GM19455 (cell line): Measurements from ENCODE around the gene CALR.
A peak's percentile ranks its signal among the peaks of the same experiment; 100 is the strongest.
"Not testable (repeated sequence)": the region's sequence is repeated elsewhere in the genome, so short reads cannot be mapped to it uniquely, and the experiment has no call there.

Source experiments
- ATAC-seq: cut with Tn5 transposase; IDR thresholded peaks from one replicate; pipeline ENCODE4 v1.9.1; 2021; ENCODE audit not compliant: unreplicated experiment

CALR gene

DNA sequence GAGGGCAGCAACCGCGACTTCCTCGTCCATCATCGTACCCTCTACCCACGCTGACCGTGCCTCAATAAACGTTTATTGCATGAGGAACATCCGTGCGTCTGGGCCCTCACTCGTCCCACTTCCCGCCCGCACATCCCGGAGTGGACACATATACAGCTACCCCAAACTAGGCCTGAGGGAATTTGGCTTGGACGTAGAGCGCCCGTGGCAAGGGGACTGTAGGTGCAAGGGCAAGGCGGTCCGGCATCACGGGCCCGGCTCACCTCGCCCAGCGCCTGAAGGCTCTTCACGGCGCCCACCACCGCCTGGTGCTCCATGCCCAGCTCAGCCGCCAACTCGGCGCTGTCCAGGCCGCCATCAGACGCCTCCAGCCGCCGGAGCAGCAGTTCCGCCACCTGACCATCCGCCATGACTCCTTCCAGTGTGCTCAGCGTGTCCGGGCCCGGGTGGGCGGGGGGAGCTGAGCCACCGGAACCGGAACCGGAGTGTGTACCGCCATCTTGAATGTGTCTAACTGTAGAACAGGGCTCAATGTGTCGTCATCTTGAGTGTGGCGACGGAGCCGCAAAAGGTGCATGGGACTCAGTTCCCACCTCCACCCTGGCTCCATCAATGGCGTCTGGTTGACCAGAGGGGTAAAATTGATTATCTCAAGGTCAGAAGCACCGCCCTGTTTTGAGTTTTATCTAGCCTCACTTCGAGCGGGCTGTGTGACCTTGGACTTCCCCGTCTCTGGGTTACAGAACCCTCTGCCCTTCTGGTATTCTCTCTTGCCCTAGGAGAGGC is 4.9 kb upstream of the CALR start, which contains the start of gene FARSA:
Gene FARSA (minus strand): TSS at position 425 of the 786 bp plus-strand sequence. CDS start 15 bp downstream, at position 410.
- no peak for ATAC-seq

DNA sequence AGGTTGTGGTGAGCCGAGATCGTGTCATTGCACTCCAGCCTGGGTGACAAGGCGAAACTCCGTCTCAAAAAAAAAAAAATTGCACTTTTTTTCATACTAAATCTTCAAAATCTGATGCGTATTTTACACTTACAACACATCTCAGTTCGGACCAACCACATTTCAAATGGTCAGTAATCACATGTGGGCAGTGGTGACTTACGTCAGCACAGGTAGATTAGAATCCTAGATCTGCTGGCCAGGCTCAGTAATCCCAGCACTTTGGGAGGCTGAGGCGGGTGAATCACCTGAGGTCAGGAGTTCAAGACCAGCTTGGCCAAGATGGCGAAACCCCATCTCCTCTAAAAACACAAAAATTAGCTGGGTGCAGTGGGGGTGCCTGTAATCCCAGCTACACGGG is 3.3 kb upstream of the CALR start:
- no peak for ATAC-seq

DNA sequence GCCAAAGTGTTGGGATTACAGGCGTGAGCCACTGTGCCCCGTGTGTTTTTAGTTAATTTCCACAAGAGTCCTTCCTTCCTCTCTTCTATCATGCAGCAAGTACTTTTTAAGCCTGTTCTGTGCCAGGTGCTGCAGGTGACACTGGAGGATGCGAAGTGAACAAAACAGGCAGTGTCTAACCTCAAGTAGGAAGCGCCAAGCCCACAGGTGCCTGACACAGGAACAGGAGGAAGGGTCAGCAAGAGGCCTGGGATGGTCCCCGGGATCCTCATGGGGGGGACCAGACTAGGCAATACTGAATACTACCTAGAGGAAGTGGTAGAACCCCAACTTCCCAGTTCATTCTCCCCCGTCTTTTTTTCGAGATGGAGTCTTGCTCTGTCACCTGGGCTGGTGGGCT is 1.8 kb upstream of the CALR start:
- ATAC-seq: no peak

DNA sequence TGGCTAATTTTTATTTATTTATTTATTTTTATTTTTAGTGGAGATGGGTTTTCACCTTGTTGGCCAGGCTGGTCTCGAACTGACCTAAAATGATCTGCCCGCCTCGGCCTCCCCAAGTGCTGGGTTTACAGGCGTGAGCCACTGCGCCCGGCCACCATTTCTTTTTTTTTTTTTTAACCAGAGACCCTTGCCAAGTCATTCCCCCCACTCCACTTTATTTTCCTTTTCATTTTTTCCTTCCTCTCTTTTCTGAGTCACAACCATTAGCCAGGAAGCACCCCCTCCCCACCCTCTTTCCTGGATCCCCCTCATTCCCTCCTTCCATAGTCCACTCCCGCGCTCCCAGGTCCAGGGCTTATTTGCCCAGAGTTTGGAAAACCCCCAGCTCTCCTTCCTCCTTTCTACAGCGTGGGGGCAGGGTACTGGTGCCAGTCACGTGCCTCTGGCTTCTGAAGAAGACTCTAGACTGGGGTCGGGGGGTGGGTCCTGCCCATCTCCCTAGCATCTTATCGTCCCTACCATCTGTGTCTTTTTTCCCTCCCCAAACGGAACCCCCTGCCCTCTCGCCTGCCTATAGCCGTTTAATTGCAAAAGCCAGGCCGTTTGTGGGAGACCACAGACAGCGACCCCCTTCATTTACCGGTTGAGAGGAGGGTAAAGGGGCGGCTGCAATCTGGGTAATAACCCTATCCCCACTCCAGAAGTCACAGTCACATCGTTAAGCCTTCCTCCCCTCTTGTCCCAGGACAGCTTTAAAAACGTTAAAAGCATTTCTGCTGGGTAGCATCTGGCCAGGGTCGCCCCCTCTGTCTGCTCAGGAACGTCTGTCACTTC is 1.1 kb upstream of the CALR start:
- no peak for ATAC-seq

DNA sequence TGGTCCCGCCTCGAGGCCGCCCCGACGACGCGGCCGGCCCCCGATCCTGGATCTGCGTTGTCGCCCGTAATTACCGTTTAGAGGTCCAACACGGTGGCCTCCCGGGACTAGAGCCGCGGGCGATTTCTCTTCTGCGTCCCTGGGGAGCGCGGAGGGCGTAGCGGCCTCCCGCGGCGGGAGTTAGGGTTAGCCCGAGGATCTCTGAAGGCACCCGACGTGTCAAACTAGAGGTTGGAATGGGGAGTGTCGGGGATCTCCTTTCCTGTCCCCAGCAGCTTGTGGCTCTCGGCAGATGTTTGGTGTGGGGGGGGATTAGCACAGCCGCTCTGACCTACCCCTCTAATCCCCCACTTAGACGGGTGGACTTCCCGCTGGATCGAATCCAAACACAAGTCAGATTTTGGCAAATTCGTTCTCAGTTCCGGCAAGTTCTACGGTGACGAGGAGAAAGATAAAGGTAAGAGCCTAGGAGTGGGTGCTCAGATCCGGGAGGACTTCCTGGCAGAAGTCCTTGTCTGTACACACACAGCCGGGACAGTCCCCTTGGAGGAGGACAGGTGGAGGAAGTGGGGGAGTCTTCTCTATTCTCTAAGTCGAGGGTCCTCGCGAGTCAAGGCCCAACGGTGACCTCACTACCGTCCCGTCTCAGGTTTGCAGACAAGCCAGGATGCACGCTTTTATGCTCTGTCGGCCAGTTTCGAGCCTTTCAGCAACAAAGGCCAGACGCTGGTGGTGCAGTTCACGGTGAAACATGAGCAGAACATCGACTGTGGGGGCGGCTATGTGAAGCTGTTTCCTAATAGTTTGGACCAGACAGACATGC is 581 bp downstream of the CALR start:
- ATAC-seq: no peak

DNA sequence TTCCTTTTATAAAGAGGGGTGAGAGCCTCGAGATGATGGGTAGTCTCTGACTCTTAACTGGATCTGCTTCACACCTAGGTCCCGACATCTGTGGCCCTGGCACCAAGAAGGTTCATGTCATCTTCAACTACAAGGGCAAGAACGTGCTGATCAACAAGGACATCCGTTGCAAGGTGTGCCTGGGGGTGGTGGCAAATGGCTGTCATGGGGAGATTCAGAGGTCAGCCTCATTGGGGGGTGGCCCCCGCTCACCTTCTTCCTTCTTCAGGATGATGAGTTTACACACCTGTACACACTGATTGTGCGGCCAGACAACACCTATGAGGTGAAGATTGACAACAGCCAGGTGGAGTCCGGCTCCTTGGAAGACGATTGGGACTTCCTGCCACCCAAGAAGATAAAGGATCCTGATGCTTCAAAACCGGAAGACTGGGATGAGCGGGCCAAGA is 1.6 kb downstream of the CALR start:
- no peak for ATAC-seq

DNA sequence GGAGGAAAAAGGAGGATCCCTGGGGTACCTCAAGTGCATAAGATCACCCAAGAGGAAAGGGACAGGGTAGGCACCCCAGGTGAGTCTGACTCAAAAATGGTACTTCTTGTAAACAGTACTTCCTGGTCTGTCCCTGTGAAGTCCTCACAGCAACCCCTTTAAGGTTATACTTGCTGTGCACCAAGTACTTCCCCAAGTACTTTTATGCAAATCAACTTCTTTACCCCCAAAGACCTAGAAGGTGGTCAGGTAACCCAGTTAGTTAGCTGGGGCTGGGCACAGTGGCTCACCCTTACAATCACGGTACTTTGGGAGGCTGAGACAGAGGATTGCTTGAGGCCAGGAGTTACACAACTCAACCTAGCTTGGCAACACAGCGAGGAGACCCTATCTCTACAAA is 2.5 kb downstream of the CALR start:
- no peak for ATAC-seq

DNA sequence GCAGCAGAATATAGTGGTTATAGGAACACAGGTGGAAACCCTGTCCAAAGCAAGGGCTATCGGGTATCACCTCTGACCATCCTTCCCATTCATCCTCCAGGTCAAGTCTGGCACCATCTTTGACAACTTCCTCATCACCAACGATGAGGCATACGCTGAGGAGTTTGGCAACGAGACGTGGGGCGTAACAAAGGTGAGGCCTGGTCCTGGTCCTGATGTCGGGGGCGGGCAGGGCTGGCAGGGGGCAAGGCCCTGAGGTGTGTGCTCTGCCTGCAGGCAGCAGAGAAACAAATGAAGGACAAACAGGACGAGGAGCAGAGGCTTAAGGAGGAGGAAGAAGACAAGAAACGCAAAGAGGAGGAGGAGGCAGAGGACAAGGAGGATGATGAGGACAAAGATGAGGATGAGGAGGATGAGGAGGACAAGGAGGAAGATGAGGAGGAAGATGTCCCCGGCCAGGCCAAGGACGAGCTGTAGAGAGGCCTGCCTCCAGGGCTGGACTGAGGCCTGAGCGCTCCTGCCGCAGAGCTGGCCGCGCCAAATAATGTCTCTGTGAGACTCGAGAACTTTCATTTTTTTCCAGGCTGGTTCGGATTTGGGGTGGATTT is 5.1 kb downstream of the CALR start:
- no peak for ATAC-seq

DNA sequence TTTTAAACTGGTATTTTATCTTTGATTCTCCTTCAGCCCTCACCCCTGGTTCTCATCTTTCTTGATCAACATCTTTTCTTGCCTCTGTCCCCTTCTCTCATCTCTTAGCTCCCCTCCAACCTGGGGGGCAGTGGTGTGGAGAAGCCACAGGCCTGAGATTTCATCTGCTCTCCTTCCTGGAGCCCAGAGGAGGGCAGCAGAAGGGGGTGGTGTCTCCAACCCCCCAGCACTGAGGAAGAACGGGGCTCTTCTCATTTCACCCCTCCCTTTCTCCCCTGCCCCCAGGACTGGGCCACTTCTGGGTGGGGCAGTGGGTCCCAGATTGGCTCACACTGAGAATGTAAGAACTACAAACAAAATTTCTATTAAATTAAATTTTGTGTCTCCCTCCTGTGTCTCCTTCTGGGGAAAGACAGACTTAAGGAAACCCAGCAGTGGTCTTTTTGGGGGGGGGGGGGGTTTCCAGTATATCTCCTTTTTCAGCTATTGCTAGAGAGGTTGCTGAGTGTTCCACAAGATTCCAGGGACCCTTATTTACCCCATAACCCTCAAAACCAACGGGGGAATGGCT is 5.8 kb downstream of the CALR start:
- ATAC-seq: no peak

DNA sequence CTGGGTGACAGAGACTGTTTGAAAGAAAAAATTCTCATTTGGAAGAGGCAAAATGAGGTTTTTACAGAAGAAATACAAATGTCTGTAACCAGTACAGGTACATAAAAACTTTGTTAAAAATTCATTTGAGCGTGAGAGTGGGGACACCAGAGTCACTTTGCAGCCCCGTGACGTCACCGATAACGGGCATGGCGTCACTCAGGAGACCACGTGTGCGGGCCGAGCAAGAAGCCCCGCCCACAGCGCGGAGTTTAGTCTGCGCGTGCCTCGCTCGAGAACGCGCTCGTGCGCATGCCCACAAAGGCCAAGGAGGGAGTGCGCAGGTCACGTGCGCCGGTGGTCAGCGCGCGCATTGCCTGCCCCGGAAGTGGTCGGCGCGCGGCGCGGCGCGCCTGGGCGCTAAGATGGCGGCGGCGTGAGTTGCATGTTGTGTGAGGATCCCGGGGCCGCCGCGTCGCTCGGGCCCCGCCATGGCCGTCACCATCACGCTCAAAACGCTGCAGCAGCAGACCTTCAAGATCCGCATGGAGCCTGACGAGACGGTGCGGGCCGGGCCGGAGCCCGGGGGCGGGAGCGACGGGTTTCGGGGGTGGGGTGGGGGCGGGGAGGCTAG is 7.2 kb downstream of the CALR start, which contains the start of gene RAD23A:
Gene RAD23A (plus strand): TSS at position 384 of the 613 bp plus-strand sequence. CDS start 87 bp downstream, at position 471.
- ATAC-seq: peak; percentile 70

DNA sequence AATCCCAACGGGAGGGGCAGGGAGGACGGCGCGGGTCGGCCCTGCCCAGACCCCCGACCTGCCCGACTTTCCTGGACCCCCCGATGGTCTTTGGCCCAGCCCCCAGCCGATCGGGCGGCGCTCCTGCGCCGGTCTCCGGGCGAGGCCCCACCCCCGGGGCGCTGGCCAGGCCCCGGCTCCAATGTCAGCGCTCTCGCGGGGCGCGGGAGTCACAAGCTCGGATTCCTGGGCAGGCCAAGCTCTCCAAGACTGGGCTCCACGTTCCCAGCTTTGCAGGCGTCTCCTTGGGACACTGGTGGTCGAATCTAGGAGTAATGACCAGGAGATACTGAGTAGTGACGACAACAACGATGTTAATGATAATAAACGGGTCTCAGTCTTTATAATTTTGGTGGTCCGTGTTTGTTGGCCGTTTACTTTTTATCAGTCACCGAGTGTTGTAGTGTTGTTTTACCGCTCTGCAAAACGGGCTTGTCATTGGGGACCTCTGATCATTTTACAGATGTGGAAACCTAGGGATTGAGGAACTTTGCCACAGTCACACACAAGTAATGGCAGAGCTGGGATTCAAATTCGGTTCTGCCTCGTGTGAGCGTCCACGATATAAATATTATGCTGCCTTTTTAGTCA is 7.8 kb downstream of the CALR start:
- peak; percentile 27 for ATAC-seq

DNA sequence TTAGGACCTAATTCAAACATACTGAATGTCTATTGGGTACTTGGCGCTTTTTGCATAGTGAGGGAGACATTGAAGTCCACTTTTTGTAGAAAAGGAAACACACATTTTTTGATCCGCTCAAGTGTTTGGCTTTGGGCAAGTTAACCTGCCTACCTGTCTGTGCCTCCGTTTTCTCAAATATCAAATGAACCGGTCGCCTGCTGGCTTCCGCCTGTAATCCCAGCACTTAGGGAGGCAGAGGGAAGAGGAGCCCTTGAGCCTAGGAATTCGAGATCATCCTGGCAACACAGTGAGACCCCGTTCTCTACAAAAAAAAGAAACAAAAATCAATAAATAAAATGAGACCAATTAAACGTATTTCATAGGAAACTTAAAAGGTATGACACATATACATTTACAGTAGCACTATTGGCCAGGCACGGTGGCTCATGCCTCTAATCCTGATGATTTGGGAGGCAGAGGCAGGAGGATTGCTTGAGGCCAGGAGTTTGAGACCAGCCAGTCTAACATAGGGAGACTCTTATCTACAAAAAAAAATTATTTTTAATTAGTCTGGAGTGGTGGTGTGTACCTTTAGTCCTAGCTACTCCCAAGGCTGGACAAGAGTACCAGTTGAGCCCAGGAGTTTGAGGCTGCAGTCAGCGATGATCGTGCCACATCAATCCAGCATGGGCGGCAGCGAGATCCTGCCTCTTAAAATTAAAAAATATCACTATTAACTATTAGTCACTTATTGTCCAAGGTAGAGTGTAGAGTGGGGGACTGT is 8.5 kb downstream of the CALR start:
- ATAC-seq: no peak

DNA sequence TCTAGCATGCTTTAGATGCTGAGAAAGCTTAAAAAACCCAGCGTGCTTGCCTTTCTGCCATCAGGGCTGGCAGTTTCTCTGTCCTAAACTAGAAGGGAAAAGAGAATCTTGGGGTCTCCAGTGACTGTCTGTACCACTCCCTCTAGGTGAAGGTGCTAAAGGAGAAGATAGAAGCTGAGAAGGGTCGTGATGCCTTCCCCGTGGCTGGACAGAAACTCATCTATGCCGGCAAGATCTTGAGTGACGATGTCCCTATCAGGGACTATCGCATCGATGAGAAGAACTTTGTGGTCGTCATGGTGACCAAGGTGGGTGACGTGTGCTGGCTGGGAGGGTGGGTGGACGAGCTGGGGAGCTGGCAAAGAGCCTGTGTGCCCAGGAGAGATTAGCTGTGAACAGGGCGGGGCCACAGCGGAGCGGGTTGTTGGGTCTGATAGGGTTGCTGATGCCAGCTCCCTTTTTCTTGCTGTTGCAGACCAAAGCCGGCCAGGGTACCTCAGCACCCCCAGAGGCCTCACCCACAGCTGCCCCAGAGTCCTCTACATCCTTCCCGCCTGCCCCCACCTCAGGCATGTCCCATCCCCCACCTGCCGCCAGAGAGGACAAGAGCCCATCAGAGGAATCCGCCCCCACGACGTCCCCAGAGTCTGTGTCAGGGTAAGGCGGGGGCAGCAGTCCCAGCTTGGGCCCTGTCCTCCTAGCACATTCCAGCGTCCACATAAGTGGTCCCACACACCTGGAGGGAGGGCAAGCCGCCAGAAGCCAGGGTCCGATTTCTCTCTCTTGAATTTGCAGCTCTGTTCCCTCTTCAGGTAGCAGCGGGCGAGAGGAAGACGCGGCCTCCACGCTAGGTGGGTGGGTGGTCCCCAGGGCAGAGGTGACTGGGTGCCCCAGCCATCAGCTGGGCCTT is 9.5 kb downstream of the CALR start:
- ATAC-seq: no peak

DNA sequence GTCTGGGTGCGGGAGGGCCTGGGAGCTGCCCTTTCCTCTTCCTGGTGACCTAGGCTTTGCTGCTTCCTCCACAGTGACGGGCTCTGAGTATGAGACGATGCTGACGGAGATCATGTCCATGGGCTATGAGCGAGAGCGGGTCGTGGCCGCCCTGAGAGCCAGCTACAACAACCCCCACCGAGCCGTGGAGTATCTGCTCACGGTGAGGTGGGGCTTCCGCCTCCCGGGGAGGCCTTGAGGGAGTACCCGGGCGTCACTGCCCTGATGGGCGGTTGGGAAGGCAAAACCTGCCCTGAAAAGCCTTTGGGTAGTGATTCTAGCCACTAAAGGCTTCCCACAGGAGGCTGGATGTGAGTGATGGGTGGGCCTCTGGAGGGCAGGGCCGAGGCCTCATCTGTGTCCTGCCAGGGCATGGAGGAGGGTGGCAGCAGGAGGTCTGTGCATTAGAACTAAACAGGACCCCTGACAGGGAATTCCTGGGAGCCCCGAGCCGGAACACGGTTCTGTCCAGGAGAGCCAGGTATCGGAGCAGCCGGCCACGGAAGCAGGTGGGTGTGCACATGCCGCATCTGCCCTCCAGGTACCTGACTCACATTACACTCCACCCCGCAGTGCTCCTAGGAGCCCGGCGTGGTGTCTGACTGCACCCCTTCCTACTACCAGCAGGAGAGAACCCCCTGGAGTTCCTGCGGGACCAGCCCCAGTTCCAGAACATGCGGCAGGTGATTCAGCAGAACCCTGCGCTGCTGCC is 10.4 kb downstream of the CALR start:
- ATAC-seq: no peak

DNA sequence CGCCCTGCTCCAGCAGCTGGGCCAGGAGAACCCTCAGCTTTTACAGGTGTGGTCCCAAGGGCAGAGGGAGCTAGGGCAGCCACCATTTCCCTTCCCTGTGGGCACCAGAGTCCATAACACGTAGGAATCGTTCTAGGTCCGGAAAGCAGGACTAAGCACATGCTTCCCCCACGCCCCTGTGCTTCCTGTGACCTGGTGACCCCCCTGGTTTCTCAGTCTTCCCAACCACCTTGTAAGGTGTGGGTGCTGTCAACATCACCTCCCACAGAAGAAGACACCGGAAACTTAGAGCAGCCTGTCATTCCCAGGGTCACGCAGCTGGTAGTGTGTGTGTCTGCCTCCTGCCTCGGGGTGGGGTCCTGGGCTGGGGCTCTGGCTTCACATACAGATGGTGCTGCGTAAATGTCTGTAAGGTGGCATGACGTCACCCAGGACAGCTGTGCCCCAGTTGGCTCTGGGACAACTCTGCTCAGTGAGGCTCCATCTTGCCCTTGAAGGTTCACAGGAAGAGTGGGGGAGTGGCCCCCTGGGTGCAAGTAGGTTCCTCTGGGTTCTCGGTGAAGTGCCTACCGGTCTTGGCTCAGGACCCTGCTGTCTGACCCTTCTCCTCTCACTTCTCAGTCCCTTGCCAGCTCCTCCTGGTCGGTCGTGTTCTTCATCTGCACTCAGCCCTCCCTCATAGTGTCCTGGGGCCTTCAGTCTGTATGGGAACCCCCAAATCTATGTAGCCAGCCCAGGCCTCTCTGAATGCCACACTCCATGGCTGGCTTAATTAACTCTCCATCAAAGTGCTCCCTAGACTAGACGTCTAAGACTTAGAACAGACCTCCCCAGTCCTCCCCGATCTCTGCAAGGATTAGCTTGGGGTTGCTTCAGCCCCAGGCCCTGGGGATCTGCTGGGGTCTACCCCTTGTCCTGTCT is 11.2 kb downstream of the CALR start:
- no peak for ATAC-seq

DNA sequence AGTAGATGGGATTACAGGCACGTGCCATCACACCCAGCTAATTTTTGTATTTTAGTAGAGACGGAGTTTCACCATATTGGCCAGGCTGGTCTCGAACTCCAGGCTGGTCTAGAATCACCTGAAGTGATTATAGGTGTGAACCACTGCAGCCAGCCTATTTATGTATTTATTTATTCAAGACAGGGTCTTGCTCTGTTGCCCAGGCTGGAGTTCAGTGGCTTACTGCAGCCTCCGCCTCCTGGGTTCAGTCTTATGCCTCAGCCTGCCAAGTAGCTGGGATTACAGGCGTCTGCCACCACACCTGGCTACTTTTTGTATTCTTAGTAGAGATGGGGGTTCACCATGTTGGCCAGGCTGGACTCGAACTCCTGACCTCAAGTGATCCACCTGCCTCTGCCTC is 13.6 kb downstream of the CALR start:
- not testable (repeated sequence) for ATAC-seq
